Activated CD4-positive, alpha-beta T cell treated with anti-CD3 and anti-CD28 coated beads, Interleukin-2, Interleukin-4, amounts not matched to agents 100 ng/mL and 50 ng/mL, durations not matched to agents 16 hours and 8 hours (primary cell): Measurements from ENCODE around the gene ASMTL.
"Not testable (repeated sequence)": the region's sequence is repeated elsewhere in the genome, so short reads cannot be mapped to it uniquely, and the experiment has no call there.

Source experiments
- DNase-seq: peaks from one replicate; pipeline ENCODE4 v3.0.0-alpha.2; 2020; ENCODE audit warnings: low spot score

The ASMTL gene, protein sequence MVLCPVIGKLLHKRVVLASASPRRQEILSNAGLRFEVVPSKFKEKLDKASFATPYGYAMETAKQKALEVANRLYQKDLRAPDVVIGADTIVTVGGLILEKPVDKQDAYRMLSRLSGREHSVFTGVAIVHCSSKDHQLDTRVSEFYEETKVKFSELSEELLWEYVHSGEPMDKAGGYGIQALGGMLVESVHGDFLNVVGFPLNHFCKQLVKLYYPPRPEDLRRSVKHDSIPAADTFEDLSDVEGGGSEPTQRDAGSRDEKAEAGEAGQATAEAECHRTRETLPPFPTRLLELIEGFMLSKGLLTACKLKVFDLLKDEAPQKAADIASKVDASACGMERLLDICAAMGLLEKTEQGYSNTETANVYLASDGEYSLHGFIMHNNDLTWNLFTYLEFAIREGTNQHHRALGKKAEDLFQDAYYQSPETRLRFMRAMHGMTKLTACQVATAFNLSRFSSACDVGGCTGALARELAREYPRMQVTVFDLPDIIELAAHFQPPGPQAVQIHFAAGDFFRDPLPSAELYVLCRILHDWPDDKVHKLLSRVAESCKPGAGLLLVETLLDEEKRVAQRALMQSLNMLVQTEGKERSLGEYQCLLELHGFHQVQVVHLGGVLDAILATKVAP

DNA sequence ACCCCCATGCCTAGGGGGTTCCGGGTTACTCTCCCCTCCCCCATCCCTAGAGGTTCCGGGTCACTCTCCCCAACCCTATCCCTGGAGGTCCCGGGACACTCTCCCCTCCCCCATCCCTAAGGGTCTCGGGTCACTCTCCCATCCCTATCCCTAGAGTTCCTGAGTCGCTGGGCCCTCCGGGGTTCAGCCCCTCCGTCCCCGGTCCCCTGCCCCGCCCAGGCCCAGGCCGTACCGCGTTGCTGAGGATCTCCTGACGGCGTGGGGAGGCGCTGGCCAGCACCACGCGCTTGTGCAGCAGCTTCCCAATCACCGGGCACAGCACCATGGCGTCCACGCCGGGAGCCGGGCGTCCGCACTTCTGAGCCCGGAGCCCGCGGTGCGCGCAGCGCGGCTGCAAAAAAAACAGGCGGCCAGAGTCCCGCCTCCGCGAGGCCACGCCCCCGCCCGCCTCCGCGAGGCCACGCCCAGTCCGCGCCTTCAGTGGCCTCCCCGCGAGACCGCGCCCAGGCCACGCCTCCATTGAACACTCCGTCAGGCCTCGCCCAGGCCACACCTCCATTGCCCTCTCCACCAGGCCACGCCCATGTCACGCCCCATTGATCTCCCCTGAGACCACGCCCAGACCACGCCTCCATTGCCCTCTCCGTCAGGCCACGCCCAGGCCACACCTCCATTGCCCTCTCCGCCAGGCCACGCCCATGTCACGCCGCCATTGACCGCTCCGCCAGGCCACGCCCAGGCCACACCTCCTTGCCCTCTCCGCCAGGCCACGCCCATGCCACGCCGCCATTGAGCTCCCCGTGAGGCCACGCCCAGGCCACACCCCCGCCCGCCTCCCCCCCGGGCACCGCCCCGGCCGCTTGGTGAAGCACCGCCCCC lies at the start of gene ASMTL:
Gene ASMTL, minus strand, starts transcription at position 394 of the 879 bp plus-strand sequence. Its CDS starts 69 bp downstream, at position 325.
- peak; percentile 100 for DNase-seq

DNA sequence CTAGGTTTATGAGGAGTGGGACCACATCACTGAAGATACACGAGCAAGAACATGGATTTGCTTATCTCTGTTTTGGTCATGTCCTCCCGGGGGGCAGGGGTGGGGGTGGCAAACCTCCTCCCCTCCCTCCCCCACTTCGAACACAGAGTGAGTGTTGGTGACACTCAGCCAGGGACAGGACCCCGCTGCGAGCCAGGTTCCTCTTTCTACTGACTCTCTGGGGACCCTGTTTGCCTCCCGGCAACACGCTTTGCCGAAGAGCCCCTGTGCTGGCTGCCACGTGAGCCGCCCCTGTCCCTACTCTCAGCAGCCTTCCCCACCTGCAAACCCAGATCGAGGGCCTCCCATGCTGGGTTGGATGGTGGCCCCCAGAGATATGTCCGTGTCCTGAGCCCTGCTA lies 49.5 kb upstream of the ASMTL start:
- no peak for DNase-seq

GRCh38 chrX:1500701-1501624 lies 48.3 kb upstream of the ASMTL start:
- no peak for DNase-seq

DNA sequence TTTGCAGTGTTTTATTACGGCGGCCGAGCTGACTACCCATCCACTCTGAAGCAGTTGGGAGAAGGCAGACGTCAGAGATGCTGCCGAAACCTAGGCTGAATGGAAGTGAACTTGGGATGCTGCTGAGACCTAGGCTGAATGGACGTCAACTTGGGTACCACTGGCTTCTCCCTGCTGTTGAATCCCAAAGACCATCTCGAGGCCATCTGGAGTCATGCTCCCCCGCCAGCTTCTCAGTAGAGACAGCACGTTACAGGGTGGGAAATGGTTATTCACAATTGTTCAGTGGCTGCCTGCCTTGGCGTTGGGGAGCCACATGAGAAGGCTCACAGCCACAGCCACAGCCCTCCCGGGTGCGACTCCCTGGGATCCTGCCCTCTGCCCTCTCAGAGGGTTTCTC lies 43.4 kb upstream of the ASMTL start:
- no peak for DNase-seq

DNA sequence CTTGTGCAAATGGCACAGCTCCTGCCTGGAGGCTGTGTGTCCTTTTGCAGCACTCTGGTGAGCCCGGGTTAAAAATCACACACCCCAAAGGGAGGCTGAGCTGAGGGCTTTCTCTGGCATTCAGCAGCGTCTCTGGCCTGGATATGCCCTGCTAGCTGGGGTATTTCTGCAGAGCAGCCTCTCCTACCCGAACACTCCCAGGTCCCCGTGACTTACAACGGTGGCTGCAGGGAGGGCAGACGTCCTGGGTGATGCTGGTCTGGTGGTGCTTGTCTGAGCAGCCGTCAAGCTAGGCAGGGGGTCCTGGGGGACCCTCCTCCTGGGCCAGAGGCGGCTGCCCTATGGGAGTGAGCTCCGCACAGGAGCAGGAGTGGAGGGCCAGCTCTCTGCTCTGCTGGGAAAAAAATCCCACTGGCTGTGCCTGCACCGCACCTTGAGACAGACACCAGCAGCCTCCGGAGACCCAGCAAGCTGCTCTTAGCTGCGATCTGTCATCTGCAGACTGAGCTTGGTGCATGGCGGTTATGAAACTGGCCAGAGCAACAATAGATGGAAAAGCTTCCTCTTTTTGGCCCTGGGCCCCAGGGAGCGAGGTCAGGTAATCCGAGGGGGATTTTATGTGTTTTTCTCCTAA lies 41.3 kb upstream of the ASMTL start:
- DNase-seq = no peak

DNA sequence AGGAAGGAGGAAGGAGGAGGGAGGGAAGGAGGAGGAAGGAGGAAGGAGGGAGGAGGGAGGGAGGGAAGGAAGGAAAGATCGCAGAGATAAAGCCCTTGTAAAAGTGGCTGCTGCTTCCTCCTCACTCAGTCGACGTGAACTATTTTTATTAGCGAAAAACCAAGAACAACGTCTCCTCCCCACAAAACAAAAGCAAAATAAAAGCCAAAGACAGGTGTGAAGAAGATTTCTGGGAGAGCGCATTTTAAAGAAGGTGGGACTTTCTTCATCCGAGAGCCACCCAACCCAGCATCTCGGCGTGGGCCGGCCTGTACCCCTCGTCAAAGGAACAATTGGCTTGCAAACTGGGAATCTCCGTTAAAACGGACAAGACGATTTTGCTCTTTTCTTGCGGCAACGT lies 40.7 kb upstream of the ASMTL start:
- DNase-seq = no peak

DNA sequence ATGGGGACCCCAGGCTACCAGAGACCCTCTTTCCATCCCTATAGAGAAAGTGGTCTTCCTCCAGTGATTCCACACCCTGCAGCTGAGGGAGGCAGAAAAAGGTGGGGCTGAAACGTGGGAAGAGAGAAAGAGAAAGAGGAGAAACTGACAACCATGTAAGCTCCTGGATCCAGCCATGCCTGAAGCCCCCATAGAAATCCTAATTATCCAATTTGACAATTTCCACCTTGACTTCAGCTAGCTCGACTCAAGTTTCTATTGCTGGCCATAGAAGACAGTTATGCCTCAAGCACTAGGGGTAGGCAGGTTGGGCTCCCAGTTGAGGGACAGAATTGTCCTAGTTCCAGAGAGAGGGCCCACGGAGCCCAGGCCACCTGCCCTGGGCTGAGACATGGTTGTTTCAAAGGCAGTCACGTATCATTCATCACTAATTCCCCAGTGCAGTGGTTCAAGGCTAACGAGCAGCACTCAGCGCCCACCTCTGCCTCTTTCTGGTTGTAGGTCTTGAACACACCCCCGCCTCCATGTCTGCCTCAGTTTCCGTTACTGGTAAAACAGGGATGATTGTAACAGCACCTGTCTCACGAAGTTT lies 39.8 kb upstream of the ASMTL start:
- DNase-seq = no peak

DNA sequence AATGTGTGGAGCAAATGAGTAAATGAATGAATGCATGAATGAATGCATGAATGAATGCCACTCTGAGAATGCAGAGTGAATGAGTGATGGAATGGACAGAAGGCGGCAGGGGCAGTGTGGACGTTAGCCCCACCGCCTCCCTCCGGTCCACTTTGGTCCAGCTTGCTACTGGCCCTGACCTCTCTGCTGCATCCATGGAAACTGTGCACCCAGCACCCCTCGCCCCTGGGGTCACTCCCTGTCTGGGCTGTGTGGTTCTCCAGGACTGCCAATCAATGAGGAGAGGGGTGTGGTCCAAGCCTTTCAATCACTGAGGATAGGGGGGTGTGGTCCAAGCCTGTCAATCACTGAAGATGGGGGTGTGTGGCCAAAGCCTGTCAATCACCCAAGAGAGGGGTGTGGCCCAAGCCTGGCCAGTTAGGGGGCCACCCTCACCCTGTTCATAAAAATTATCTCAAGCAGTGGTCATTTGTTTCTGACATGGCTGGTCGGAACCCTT lies 39.2 kb upstream of the ASMTL start:
- peak; percentile 83 for DNase-seq

DNA sequence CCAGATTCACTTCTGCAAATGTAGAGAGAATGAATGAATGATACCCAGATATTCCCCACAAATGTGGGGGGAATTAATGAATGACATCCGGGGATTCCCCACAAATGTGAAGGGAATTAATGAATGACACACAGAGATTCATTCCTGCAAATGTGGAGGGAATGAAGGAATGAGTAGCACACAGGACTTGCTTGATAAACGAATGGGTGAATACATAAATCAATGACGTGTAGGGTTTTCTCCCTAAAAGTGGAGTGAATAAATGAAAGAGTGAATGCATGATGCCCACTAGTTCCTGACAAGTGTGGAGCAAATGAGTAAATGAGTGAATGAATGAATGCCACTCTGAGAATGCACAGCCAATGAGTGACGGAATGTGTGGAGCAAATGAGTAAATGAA lies 38.5 kb upstream of the ASMTL start:
- DNase-seq = not testable (repeated sequence)

DNA sequence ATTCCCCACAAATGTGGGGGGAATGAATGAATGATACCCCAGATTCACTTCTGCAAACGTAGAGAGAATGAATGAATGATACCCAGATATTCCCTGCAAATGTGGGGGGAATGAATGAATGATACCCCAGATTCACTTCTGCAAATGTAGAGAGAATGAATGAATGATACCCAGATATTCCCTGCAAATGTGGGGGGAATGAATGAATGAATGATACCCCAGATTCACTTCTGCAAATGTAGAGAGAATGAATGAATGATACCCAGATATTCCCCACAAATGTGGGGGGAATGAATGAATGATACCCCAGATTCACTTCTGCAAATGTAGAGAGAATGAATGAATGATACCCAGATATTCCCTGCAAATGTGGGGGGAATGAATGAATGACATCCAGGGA lies 38.0 kb upstream of the ASMTL start:
- not testable (repeated sequence) for DNase-seq

GRCh38 chrX:1489354-1489753 lies 36.6 kb upstream of the ASMTL start:
- not testable (repeated sequence) for DNase-seq

- DNase-seq = no peak
These were observed 36.0 kb upstream of the ASMTL start for GRCh38 chrX:1488745-1489144.

- no peak for DNase-seq
These were observed 35.4 kb upstream of the ASMTL start for GRCh38 chrX:1488141-1488540.

- DNase-seq = no peak
These were observed 34.7 kb upstream of the ASMTL start for GRCh38 chrX:1487401-1487800.

GRCh38 chrX:1486749-1487361 lies 34.1 kb upstream of the ASMTL start:
- DNase-seq = no peak

GRCh38 chrX:1486177-1486576 lies 33.5 kb upstream of the ASMTL start:
- DNase-seq = no peak

GRCh38 chrX:1485033-1485432 lies 32.3 kb upstream of the ASMTL start:
- DNase-seq = no peak

GRCh38 chrX:1484638-1485019 lies 31.9 kb upstream of the ASMTL start:
- no peak for DNase-seq

DNA sequence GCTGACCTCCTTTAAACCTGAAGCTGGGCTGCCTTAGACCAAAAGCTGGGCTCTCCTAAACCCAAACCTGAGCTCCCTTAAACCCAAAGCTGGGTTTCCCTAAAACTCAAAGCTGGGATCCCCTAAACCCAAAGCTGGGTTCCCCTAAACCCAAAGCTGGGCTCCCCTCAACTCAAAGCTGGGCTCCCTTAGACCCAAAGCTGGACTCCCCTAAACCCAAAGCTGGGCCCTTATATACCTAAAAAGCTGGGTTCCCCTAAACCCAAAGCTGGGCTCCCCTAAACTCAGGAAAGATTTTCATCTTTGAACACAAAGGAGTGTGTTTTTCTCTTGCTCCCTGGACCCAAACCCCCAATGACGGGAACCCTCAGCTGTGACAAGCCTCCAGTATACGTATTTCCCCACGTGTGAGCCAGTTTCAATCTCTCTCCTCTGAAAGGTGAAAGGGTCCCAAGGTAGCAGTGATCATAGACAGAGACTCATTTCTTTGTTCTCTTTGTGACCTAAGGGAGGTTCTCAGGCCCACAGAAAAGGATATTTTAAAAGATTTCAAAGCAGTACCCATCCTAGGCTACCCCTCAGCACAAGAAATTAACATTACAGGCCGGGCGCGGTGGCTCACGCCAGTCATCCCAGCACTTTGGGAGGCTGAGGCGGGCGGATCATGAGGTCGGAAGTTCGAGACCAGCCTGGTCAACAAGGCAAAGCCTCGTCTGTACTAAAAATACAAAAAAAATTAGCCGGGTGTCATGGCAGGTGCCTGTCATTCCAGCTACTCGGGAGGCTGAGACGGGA lies 31.3 kb upstream of the ASMTL start:
- no peak for DNase-seq
